Loucy (cell line): ENCODE data around the gene CPVL.

Experiments used
- CTCF ChIP-seq: fragments of 200-600 bp; sonication (generic); conservative IDR thresholded peaks from 2 replicates; pipeline ENCODE4 v1.5.1; 2014; ENCODE audit warnings: mild to moderate bottlenecking, antibody characterized with exemption, low read length
- EZH2phosphoT487 ChIP-seq: fragments of 200-600 bp; IDR thresholded peaks from 2 replicates; pipeline ENCODE4 v1.6.1; 2018; ENCODE audit warnings: antibody characterized with exemption, mild to moderate bottlenecking, moderate library complexity, borderline replicate concordance

- peak; percentile 75 for TF ChIP-seq CTCF
- TF ChIP-seq EZH2phosphoT487 = no peak
These were observed 43.7 kb downstream of the CPVL start for GRCh38 chr7:29102558-29103151.
